ENCODE data around the gene FOXP2. TPM values are rescaled to one million over a fixed set of nuclear protein-coding genes. Genes with fewer than 3 reads are reported as not detected.
"Not testable (repeated sequence)": the region's sequence is repeated elsewhere in the genome, so short reads cannot be mapped to it uniquely, and the experiment has no call there.

Gene FOXP2
- total and polyA plus RNA-seq, 3 donors from 2014 or later = 2.5 to 5.9 (median 3.8) TPM

DNA sequence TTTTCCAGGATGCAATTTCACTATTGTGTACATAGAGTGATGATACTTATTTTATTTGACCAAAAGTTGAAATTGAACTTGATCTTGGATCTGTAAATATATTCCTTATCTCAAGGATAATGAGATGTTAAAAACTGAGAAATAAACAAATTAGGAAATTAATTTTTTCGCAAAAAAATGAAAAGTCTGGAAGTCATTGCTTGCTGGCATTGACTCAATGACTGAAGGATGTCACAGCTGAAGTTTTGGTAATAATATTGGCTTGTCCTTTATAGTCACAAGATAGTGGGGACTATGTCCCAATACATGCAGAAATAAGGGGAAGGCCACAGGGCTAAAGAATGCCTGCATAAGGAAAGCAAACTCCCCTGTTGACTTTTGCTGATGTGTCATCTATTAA is 92.8 kb downstream of the FOXP2 start:
- Histone ChIP-seq H3K4me1 (no peaks in the 10 kb centered on the region), H3K27ac (no peak overlapping the region), H3K4me3 (no peak overlapping the region), H3K36me3 (ENCODE audit: low read depth, missing control alignments) (no peaks in the 10 kb centered on the region), H3K9me3 (no peaks in the 10 kb centered on the region), H3K27me3 (no peaks in the 10 kb centered on the region)
- TF ChIP-seq, protein P1, sequence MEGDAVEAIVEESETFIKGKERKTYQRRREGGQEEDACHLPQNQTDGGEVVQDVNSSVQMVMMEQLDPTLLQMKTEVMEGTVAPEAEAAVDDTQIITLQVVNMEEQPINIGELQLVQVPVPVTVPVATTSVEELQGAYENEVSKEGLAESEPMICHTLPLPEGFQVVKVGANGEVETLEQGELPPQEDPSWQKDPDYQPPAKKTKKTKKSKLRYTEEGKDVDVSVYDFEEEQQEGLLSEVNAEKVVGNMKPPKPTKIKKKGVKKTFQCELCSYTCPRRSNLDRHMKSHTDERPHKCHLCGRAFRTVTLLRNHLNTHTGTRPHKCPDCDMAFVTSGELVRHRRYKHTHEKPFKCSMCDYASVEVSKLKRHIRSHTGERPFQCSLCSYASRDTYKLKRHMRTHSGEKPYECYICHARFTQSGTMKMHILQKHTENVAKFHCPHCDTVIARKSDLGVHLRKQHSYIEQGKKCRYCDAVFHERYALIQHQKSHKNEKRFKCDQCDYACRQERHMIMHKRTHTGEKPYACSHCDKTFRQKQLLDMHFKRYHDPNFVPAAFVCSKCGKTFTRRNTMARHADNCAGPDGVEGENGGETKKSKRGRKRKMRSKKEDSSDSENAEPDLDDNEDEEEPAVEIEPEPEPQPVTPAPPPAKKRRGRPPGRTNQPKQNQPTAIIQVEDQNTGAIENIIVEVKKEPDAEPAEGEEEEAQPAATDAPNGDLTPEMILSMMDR (IDR thresholded peaks at IDR 0.05) = no peak
- no peak for TF ChIP-seq POLR2A (IDR thresholded peaks at IDR 0.05)
- intact Hi-C loops (cut with DNase I; ENCODE audit: low total_unique reads) = no loop called here
- no peak for DNase-seq
- WGBS, 2 donors = 85 to 92% methylated on average over 1 of the region's 1 CpG

DNA sequence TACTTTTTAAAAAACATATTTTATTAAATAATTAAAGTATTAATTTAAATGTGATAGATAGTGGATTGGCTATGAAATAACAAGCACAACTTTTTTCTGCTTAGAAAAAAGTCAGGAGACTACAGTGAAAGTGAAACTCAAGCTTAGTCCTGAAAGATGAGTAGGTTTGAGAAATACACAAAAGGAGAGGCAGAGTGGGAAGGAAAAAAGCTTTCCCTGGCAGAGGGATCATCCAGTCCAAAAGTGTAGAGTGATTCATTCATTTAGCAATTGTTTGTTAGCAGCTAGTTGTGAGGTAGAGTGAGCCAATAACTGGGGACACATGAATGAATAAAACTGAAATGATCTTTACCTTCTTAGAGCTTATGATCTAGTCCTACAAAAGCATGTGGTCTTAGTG is 93.5 kb downstream of the FOXP2 start:
- H3K9me3 ChIP-seq = no peaks in the 10 kb centered on the region
- H3K27ac ChIP-seq = no peak overlapping the region
- intact Hi-C loops (cut with DNase I; ENCODE audit: low total_unique reads) = no loop called here
- DNase-seq = no peak
- H3K27me3 ChIP-seq = no peaks in the 10 kb centered on the region
- no peak for TF ChIP-seq POLR2A (IDR thresholded peaks at IDR 0.05)
- TF ChIP-seq, protein P1 (IDR thresholded peaks at IDR 0.05) = no peak
- H3K4me3 ChIP-seq = no peak overlapping the region
- no peaks in the 10 kb centered on the region for H3K4me1 ChIP-seq
- H3K36me3 ChIP-seq (ENCODE audit: low read depth, missing control alignments) = no peaks in the 10 kb centered on the region

DNA sequence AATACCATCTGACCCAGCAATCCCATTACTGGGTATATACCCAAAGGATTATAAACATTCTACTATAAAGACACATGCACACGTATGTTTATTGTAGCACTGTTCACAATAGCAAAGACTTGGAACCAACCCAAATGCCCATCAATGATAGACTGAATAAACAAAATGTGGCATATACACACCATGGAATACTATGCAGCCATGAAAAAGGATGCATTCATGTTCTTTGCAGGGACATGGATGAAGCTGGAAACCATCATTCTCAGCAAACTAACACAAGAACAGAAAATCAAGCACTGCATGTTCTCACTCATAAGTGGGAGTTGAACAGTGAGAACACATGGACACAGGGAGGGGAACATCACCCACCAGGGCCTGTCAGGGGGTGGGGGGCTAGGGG is 96.2 kb downstream of the FOXP2 start:
- H3K4me3 ChIP-seq; H3K9me3 ChIP-seq; H3K27me3 ChIP-seq; H3K27ac ChIP-seq; DNase-seq; H3K4me1 ChIP-seq; H3K36me3 ChIP-seq (ENCODE audit: low read depth, missing control alignments); intact Hi-C loops (cut with DNase I; ENCODE audit: low total_unique reads): not testable (repeated sequence)
- 95 to 100% methylated on average over 1 of the region's 1 CpG for WGBS, 2 donors

DNA sequence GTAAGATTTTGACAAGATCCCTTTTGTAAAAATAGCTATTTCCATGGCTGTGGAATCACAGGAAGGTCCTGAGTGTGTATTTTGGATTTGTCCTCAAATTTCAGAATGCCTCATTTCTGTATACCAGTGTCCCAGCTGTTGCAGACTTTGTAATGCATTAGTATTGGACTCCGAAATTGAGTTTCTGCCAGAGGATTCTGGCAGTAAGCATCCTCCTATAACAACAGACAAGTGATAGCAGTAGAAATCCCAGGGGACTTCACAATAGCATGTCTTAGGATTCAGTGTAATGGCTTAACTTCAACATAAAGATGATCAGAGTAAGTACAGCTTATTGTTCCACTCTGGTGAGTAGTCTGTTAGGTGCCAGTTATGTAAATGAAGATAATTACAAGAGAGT is 104.6 kb downstream of the FOXP2 start:
- WGBS, 2 donors = 52 to 69% methylated on average over 1 of the region's 1 CpG
- intact Hi-C loops (cut with DNase I; ENCODE audit: low total_unique reads) = no loop called here
- H3K9me3 ChIP-seq = no peaks in the 10 kb centered on the region
- H3K27ac ChIP-seq = no peak overlapping the region
- no peaks in the 10 kb centered on the region for H3K36me3 ChIP-seq (ENCODE audit: low read depth, missing control alignments)
- H3K27me3 ChIP-seq = no peaks in the 10 kb centered on the region
- no peaks in the 10 kb centered on the region for H3K4me1 ChIP-seq
- H3K4me3 ChIP-seq = no peak overlapping the region
- DNase-seq = no peak
- TF ChIP-seq POLR2A (IDR thresholded peaks at IDR 0.05) = no peak
- TF ChIP-seq, protein P1 (IDR thresholded peaks at IDR 0.05) = no peak

DNA sequence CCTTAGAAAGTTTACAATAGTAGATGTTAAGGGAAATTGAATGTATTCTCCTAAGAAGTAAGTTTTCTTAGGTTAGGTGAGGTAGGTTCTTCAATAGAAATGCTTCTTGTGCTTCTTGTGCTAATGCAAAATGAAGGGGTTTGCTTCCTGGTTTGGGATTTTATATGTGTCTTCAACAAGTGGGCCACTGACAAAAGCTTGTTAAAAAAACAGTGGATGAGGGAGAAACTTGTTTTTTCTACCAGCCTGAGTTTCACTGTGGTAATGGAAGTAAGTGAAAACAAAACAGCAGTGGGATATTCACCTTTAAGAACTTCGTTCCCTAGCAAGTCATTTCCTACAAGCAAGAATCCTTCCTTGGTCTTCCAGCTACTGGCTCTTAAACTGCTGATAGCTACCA is 107.5 kb downstream of the FOXP2 start:
- Histone ChIP-seq H3K4me3 (no peak overlapping the region), H3K4me1 (no peaks in the 10 kb centered on the region), H3K27ac (no peak overlapping the region), H3K27me3 (no peaks in the 10 kb centered on the region), H3K9me3 (no peaks in the 10 kb centered on the region), H3K36me3 (ENCODE audit: low read depth, missing control alignments) (no peaks in the 10 kb centered on the region)
- WGBS, 2 donors = 79 to 81% methylated on average over 1 of the region's 1 CpG
- TF ChIP-seq POLR2A (IDR thresholded peaks at IDR 0.05) = no peak
- TF ChIP-seq, protein P1 (IDR thresholded peaks at IDR 0.05) = no peak
- DNase-seq = no peak
- intact Hi-C loops (cut with DNase I; ENCODE audit: low total_unique reads) = no loop called here
